ENCODE results near the gene UTP3.

GRCh38 chr4:70724463-70724862 is 36.1 kb downstream of the UTP3 start:
- TF ChIP-seq POLR2A (IDR thresholded peaks at IDR 0.05) (no peak), CTCF (IDR thresholded peaks at IDR 0.05) (no peak)

Data from ovary (tissue), 3 donors.